HepG2 (cell line): ENCODE measurements around the gene SLC39A2. TPM values are rescaled to one million over a fixed set of nuclear protein-coding genes. Genes with fewer than 3 reads are reported as not detected.

ENCODE experiments used
- AHDC1 ChIP-seq: sonication (generic); formaldehyde crosslinking; IDR thresholded peaks from 2 replicates; pipeline ENCODE4 v1.5.1; 2020; ENCODE audit warnings: mild to moderate bottlenecking, missing genetic modification reagents, borderline replicate concordance
- CREB3 ChIP-seq: sonication (generic); formaldehyde crosslinking; IDR thresholded peaks from 2 replicates; pipeline ENCODE4 v1.5.0; 2020; ENCODE audit warnings: missing genetic modification reagents
- GPBP1L1 ChIP-seq: sonication (generic); formaldehyde crosslinking; IDR thresholded peaks from 2 replicates; pipeline ENCODE4 v1.5.0; 2020; ENCODE audit warnings: mild to moderate bottlenecking, missing genetic modification reagents
- HCFC1 ChIP-seq: fragments of 150-350 bp; IDR thresholded peaks from 2 replicates; pipeline ENCODE4 v1.6.1; 2014; ENCODE audit warnings: low read depth, low read length
- KDM1A ChIP-seq: IDR thresholded peaks from 2 replicates; pipeline ENCODE4 v1.6.1; 2016; ENCODE audit warnings: missing compliant biosample characterization
- KLF9 ChIP-seq: IDR thresholded peaks from 2 replicates; pipeline ENCODE4 v1.6.1; 2016; ENCODE audit warnings: low read depth
- MXD1 ChIP-seq: sonication (generic); formaldehyde crosslinking; IDR thresholded peaks from 2 replicates; pipeline ENCODE4 v1.4.0; 2020; ENCODE audit warnings: mild to moderate bottlenecking, missing genetic modification reagents
- NFAT5 ChIP-seq: sonication (generic); formaldehyde crosslinking; IDR thresholded peaks from 2 replicates; pipeline ENCODE4 v1.4.0; 2020; ENCODE audit warnings: missing genetic modification reagents
- NR3C1 ChIP-seq: sonication (generic); formaldehyde crosslinking; IDR thresholded peaks from 2 replicates; pipeline ENCODE4 v1.4.0; 2020; ENCODE audit warnings: missing genetic modification reagents
- POGZ ChIP-seq: sonication (generic); formaldehyde crosslinking; IDR thresholded peaks from 2 replicates; pipeline ENCODE4 v1.4.0; 2020; ENCODE audit warnings: mild to moderate bottlenecking, missing genetic modification reagents
- U2AF2 ChIP-seq: fragments of 200-400 bp; formaldehyde crosslinking; IDR thresholded peaks from 2 replicates; pipeline ENCODE4 v1.6.1; 2017; ENCODE audit warnings: low read depth, mild to moderate bottlenecking, low read length
- ZC3H4 ChIP-seq: sonication (generic); formaldehyde crosslinking; IDR thresholded peaks from 2 replicates; pipeline ENCODE4 v1.4.0; 2020; ENCODE audit warnings: missing genetic modification reagents, borderline replicate concordance
- ZFP41 ChIP-seq: sonication (generic); formaldehyde crosslinking; IDR thresholded peaks from 2 replicates; pipeline ENCODE4 v1.4.0; 2020; ENCODE audit warnings: mild to moderate bottlenecking, missing genetic modification reagents, borderline replicate concordance
- ZFYVE20 ChIP-seq: sonication (generic); formaldehyde crosslinking; IDR thresholded peaks from 2 replicates; pipeline ENCODE4 v1.8.0; 2023; ENCODE audit warnings: low read depth, mild to moderate bottlenecking, moderate library complexity, missing genetic modification reagents, borderline replicate concordance
- ZNF17 ChIP-seq: sonication (generic); formaldehyde crosslinking; IDR thresholded peaks from 2 replicates; pipeline ENCODE4 v1.5.0; 2020; ENCODE audit warnings: mild to moderate bottlenecking, missing genetic modification reagents
- ZNF501 ChIP-seq: sonication (generic); formaldehyde crosslinking; IDR thresholded peaks from 2 replicates; pipeline ENCODE4 v1.5.1; 2020; ENCODE audit warnings: mild to moderate bottlenecking, moderate library complexity, missing genetic modification reagents
- ZNF510 ChIP-seq: sonication (generic); formaldehyde crosslinking; IDR thresholded peaks from 2 replicates; pipeline ENCODE4 v1.4.0; 2020; ENCODE audit warnings: low read depth, mild to moderate bottlenecking, missing genetic modification reagents
- polyA plus RNA-seq, 8 experiments: library from polyadenylated mRNA; depleted of rRNA in 3 of 8; stranded (reverse) in 7 of 8; unstranded in 1 of 8; fragments of >200 nt; fragmentation: Illumina TruSeq in 4 of 8; extraction: Trizol in 4 of 8; gene quantifications; 2 replicates each; pipeline versions ENCODE4 v1.2.1 to v1.2.3, GENCODE V29; 2011 to 2016; ENCODE audit warnings: low read depth in 4 of 8, missing spikeins in 1 of 8, mixed read lengths in 1 of 8; ENCODE audit not compliant: insufficient read depth in 1 of 8
- total RNA-seq, 5 experiments: library from RNA; depleted of rRNA; stranded (reverse); fragments of >200 nt; fragmentation: Illumina TruSeq; extraction: Trizol; gene quantifications; 2 replicates each; pipeline ENCODE4 v1.2.3, GENCODE V29; 2016; ENCODE audit warnings: low read depth in 1 of 5

The SLC39A2 gene
- total and polyA plus RNA-seq, 2 of the 13 experiments (the other 11 are each of a cell fraction or from before 2014, with no cell fraction given): 0.08 to 0.11 TPM

GRCh38 chr14:21014761-21015190, 15.7 kb downstream of the SLC39A2 start (continued):
- TF ChIP-seq POGZ (CRISPR knock-in tag) (no peak), KDM1A (CRISPR knock-in tag) (no peak), U2AF2 (no peak), NFAT5 (no peak), MXD1 (CRISPR knock-in tag) (no peak), ZNF510 (CRISPR knock-in tag) (no peak), GPBP1L1 (CRISPR knock-in tag) (no peak), KLF9 (CRISPR knock-in tag) (peak; percentile 75; the same call in 1 of the 2 replicates), ZNF501 (CRISPR knock-in tag) (no peak), AHDC1 (no peak), CREB3 (CRISPR knock-in tag) (no peak), ZFP41 (CRISPR knock-in tag) (no peak), ZNF17 (CRISPR knock-in tag) (no peak), ZC3H4 (CRISPR knock-in tag) (peak; percentile 14; the same call in 1 of the 2 replicates), NR3C1 (CRISPR knock-in tag) (no peak), HCFC1 (no peak), ZFYVE20 (CRISPR knock-in tag) (no peak)
